Ramos (cell line): ENCODE results near the gene CCBE1.

ENCODE experiments used
- in situ Hi-C: fragments of 300-500 bp; cut with MboI; formaldehyde crosslinking; loops from one replicate; pipeline ENCODE4 v1.14.3; 2022; ENCODE audit warnings: low sequenced_read_pairs; ENCODE audit not compliant: unreplicated experiment

CCBE1 gene

DNA sequence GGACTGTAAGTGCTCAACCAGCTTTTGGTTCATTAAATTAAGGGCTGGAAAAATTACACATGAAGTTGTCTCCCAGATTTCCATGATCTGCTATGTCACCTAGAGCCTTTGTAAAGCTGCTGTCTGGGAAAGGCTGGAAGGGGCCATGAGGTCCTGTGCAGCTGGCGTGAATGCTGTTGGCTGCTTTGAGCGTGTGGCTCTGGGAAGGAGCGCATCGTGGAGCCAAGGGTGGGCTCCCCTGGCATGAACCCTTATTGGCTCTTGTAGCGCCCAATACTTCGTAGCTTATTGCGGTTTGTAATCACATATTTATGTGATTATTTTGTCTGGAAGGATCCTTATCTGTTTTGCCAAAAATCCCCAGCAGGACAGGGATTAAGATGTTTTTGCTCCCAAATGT, 267.6 kb downstream of the CCBE1 start:
- in situ Hi-C loops: no loop called here

GRCh38 chr18:59428018-59428417, 269.2 kb downstream of the CCBE1 start:
- in situ Hi-C loops: no loop called here

DNA sequence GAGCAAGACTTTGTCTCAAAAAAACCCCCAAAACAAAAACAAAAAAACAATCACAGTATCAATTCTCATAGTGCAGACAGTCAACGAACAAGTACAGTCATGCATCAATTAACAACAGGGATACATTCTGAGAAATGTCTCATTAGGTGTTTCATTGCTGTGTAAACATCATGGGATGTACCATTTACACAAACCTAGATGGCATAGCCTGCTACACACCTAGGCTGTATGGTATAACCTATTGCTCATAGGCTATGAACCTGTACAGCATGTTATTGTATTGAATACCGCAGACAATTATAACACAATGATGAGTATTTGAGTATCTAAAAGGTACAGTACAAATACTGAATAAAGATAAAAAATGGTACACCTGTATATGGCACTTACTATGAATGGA, 270.4 kb downstream of the CCBE1 start:
- in situ Hi-C loops: no loop called here

GRCh38 chr18:59423259-59423658, 274.0 kb downstream of the CCBE1 start:
- in situ Hi-C loops: no loop called here

- in situ Hi-C loops: no loop called here
Observed at GRCh38 chr18:59420244-59420643, 277.0 kb downstream of the CCBE1 start.

- in situ Hi-C loops: no loop called here
Observed at GRCh38 chr18:59419386-59419785, 277.8 kb downstream of the CCBE1 start.

DNA sequence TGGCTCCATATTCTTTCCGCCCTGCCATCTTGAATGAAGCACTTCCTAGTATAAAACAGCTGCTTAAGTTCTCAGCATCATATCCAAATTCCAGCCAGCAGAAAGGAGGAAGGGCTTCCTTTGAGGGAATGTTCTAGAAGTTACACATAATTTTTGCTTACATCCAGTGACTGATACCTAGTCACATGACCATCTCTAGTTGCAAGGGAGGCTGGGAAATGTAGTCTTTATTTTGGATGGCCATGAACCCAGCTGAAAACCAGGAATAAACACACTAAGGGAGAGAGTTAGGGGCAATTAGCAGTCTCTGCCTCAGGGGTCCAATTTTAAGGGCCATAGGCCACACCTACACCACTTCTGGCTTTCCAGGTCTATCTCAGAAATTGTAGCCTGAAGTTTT, 280.4 kb downstream of the CCBE1 start:
- in situ Hi-C loops: no loop called here

- in situ Hi-C loops: no loop called here
Observed at GRCh38 chr18:59414111-59414653, 283.0 kb downstream of the CCBE1 start.

GRCh38 chr18:59402432-59403090, 294.7 kb downstream of the CCBE1 start:
- in situ Hi-C loops: no loop called here

DNA sequence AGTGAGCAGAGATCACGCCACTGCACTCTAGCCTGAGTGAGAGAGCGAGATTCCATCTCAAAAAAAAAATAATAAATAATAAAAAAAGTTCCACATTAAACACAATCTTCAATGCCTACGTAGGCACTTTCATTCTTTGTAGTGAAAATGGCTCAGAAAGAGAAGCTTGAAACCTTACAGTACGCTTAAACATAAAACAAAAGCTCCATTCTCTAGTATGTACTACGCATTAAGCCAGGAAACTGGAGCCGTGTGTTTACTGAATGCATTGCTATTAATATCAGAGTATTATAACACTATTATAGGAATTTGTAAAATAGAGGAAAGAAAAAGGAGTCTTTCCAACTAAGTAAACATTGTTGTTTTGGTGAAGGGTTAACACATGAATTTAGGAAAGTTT, 296.8 kb downstream of the CCBE1 start:
- in situ Hi-C loops: no loop called here

DNA sequence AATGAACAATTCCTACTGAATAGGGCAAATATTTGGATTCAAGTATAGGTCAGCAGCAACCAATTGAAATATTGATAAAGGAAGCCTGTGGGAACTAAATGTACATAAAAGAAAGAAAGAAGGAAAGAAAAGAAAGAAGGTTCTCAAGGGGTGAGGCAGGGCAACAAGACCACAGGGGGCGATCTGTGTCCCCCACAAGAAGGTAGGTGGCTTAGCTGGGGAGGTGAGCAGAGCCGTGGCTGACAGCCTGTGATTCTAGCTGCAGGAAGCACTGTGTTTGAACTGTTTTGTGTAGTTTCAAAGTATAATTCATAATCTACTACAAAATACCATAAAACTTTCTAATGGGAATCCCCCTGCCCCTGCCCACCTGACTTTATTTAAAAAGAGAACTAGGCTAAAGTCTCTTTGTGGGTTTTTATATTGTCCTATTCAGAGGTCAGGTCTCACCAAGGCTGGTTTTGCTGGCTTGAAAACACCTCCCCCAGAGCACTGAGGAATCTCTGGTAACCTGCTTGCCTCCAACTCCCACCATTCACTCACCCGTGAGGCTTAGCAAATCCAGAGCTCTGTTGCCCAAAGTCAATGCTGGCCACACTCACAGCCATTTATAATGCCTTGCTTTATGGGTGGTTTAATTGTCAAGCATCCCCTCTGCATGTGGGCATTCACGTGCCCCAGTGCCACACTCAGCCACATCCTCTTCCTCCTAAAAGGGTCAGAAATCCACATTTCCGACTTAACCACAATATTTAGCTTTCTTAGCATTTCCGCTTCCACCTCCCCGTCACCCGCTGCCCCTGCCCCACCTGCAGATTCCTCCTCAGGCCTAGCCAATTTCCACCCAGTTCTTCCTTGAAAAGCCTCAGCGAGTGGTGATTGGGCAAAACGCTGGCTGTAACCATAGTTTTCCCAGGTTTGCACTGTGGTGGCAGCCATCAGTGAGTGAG, 301.7 kb downstream of the CCBE1 start:
- in situ Hi-C loops: no loop called here

GRCh38 chr18:59393381-59393780, 303.8 kb downstream of the CCBE1 start:
- in situ Hi-C loops: no loop called here

DNA sequence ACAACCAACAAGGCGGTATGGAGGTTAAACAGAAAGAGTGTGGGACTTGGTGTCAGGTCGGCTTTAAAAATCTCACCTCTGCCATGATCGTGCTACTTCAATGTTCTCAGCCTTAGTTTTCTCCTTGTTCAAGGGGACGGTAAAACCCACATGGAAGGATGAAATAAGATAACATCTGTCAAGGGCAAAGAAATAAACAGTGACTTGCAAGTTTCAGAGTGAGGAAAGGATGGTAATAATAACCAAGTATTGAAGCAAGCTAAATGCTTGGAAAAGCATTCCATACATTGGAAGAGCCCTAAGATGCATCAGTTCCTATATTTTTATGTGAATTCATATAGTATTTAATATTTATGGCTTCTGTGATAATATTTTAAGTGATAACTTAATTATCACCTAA, 308.4 kb downstream of the CCBE1 start:
- in situ Hi-C loops: no loop called here

- in situ Hi-C loops: no loop called here
Observed at GRCh38 chr18:59387687-59388565, 309.3 kb downstream of the CCBE1 start.

- in situ Hi-C loops: no loop called here
Observed at GRCh38 chr18:59386909-59387686, 310.1 kb downstream of the CCBE1 start.

- in situ Hi-C loops: no loop called here
Observed at GRCh38 chr18:59385191-59385590, 312.0 kb downstream of the CCBE1 start.

GRCh38 chr18:59383851-59384250, 313.4 kb downstream of the CCBE1 start:
- in situ Hi-C loops: no loop called here

GRCh38 chr18:59382383-59382782, 314.8 kb downstream of the CCBE1 start:
- in situ Hi-C loops: no loop called here

DNA sequence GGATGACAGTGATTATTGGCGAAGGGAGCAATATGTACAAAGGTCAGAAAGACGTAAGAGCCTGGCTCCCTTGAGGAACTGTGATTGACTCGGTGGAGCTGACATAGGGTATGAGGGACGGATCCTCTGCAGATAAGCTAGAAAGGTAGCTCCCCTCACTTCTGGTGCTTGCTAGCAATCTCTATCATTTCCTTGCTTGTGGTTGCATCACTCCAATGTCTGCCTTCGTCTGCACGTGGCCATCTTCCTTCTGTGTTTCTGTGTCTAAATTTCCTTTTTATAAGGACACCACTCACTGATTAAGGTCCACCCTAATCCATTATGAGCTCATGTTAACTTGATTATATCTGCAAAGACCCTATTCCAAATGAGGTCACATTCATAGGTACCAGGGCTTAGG, 315.3 kb downstream of the CCBE1 start:
- in situ Hi-C loops: no loop called here
